HG02943 (cell line): Measurements from ENCODE around the gene PTGS2.
A peak's percentile ranks its signal among the peaks of the same experiment; 100 is the strongest.

Experiments
- ATAC-seq: cut with Tn5 transposase; IDR thresholded peaks from one replicate; pipeline ENCODE4 v1.9.1; 2021; ENCODE audit warnings: mild to moderate bottlenecking, low read depth, moderate library complexity; ENCODE audit not compliant: unreplicated experiment

Gene PTGS2

DNA sequence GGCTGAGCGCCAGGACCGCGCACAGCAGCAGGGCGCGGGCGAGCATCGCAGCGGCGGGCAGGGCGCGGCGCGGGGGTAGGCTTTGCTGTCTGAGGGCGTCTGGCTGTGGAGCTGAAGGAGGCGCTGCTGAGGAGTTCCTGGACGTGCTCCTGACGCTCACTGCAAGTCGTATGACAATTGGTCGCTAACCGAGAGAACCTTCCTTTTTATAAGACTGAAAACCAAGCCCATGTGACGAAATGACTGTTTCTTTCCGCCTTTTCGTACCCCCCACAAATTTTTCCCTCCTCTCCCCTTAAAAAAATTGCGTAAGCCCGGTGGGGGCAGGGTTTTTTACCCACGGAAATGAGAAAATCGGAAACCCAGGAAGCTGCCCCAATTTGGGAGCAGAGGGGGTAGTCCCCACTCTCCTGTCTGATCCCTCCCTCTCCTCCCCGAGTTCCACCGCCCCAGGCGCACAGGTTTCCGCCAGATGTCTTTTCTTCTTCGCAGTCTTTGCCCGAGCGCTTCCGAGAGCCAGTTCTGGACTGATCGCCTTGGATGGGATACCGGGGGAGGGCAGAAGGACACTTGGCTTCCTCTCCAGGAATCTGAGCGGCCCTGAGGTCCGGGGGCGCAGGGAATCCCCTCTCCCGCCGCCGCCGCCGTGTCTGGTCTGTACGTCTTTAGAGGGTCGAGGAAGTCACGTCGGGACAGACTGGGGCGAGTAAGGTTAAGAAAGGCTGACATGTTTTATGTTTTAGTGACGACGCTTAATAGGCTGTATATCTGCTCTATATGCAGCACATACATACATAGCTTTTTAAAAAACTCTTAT is at the start of gene PTGS2:
Gene PTGS2, minus strand, starts transcription at position 179 of the 817 bp plus-strand sequence. Its CDS starts 133 bp downstream, at position 46.
- peak; percentile 84 for ATAC-seq

DNA sequence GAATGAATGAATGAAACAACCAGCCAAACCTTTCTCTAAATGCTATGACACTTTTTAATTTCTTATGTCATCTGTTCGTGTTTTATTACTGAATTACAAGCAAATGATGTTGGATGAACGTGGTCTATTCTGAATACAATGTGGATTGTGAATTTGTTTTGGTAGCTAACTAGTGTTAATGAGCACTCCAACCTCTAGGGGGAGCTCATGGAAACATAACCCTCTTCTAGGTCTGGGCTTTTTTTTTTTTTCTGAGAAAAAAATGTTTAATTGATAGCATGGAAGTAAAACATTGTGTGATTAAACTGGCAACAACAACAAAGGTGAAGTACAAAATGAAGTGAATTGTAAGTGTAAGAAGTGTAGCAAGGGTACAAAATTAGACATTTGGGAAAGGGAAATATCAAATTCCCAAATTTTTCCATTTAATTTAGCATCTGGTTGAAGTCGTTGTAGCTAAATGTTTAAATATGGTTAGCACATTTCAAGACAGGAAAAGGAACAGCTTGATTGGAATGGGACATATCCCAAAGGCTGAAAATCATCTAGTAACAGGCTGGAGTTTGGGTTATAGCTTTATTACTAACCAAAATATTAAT is 42.6 kb upstream of the PTGS2 start:
- no peak for ATAC-seq

DNA sequence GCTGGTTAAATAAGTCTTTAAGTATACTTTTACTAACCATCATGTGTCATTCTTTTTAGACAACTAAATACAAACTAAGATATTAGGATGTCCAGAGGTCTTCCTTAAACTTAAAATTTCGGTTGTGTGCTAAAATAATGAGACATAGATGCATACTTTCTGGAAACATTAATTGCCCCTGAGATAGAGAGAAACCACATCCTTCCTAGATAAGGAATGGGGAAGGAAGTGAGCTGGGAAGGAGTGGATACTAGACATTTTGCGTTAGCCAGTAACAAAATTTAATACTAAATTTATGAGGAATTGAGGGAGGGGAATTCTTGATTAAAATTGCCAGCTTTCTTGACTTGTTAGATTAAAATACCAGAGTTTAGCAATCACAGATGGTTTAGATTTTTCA is 37.1 kb upstream of the PTGS2 start:
- ATAC-seq = no peak

DNA sequence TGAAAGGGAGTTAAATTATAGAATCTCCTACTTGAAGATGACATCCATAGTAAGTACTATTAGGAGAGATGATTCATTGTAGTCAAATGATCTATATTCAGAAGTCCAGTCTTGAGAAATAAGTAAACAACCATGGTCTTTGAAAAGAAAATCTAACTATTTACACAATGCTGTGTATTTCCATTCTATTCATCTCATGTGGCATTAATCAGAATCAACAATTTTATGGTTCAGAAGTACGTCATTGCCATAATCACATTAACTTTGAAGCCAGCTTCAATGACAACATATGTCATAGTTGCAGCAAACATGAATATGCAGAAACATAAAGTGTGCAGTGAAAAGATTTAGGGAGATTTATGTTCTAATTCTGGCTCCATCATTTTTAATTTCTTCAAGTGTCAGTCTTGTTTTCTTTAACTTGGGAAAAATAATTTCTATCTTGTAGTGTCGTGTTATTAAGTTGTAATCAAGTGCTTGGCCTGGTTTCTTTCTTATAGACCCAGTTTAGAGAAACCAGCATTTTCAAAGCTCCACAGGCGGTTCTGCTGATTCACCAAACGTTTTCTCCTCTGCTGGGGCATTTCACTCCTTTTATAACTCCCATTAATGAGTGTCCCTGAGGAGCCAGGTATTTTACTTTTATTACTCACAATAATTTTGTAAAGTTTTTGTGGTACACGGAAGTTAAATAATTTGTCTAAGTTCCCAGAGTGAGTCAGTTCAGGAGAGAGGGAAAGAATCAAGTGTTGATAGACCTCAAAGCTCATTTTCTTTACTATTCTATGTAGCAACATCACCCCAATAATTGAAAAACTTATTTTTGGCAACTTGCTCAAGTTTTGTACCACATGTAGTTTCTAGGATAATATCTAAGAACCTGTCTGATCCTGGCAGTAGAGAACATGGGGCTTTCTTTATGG is 35.9 kb upstream of the PTGS2 start:
- no peak for ATAC-seq

DNA sequence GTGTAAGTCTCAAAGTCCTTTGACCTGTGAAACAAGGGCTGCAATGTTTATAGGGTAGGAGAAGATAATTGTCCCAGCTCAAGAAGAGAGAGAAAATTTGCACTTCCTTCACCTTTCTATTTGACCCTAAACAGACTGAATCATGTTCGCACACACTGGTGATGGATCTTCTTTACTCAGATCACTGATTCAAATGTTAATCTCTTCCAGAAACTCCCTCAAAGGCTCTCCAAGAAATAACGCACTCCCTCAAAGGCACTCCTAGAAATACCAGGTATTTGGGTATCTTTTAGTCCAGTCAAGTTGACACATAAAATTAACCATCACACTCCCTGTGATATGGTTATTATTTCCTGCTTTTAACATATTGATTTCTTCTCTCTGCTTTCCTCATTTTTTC is 30.5 kb upstream of the PTGS2 start:
- no peak for ATAC-seq

DNA sequence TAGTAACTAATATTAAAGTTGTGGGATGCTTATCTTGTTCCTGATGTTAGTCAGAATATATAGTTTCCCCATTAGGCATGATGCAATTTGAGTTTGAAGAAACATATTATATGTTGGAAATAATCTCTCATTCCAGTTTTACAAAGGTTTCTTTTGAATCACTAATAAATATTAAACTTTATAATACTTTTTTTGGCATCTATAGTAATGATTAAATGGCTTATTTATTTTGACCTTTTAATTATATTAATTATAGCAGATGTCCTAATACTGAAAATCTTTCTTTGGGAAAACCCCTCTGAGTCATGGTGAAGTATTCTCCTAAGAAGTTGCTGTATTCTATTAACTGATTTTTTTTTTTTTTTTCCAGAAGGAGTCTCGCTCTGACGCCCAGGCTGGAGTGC is 28.5 kb upstream of the PTGS2 start:
- no peak for ATAC-seq

DNA sequence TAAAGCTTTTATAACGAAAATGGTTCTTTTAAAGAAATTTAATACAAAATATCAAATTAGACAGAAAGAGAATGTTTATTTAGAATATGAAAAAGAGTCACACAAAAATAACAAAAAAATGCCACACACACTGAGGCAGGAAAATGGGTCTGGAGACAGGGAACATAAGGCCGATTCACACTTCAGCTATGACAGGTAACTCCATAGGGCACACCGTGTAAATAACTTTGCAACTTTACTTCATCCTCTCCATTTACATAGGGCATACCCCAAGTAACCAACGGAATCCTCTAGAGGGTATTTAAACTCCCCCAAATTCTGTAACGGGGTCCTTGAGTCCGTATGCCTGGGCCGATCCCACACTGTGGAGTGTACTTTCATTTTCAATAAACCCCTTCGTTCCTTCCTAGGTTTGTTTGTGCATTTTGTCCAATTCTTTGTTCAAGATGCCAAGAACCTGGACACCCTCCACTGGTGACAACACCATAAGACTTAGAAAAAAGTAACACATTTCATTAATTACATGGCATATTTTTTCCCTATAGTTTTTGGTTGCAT is 23.1 kb upstream of the PTGS2 start:
- no peak for ATAC-seq

DNA sequence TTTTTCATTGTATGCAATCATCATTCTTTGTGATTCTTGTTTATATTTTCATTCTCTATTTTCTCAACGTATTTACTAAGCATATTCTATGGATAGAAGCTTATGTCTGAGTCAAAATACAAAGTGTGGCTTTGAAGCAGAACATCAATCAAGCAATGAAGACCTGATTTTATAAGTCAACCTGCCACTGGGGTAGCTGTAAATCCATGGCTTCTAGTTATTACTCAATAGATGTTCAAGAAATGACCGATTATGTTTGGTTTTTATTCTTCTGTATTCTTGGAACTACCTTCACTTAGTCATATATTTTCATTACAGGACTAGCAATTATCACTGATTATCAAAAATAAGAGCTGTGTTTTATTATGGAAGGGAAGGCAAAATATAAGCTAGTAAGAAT is 20.5 kb upstream of the PTGS2 start:
- ATAC-seq = no peak

DNA sequence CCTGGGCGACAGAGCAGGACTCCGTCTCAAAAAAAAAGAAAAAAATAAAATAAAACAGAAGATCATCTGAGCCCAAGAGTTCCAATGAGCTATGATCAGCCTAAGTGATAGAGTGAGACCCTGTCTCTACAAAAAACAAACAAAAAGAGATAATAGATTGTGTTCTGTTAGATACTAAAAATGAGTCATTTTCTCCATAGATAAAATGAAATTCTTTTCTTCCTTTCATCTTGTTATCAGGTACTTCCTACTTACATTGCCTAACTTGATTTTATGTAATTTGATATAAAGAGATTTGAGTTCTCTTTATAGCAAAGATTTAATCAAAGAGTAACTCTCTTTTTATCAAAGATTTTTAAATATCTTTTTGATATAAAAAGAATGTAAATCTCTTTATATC is 19.3 kb upstream of the PTGS2 start:
- ATAC-seq = no peak

DNA sequence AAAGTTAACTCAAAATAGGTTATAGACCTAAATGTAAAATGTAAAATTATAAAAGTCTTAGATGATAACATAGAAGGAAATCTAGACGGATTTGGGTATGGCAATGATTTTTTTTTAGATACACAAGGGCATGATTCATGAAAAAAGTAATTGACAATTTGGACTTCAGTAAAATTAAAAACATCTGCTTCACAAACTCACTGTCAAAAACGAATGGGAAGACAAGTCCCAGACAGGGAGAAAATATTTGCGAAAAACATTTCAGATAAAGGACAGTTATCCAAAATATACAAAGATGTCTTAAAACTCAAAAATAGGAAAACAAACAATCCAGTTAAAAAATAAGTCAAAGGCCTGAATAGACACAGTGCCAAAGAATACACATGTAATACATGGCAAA is 9.7 kb upstream of the PTGS2 start:
- ATAC-seq = no peak

DNA sequence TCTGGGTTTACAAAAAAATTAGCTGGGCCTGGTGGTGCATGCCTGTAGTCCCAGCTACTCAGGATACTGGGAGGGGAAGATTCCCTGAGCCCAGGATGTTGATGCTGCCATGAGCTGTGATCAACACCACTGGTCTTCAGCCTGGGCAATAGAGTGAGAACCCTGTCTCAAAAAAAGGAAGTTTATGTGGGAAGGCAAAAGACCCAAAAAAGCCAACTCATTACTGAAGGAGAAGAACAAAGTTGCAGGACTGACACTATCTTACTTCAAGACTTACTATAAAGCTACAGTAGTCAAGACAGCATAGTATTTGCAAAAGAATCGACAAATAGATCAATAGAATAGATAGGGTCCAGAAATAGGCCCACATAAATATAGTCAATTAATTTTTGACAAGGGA is 9.2 kb upstream of the PTGS2 start:
- ATAC-seq = no peak

DNA sequence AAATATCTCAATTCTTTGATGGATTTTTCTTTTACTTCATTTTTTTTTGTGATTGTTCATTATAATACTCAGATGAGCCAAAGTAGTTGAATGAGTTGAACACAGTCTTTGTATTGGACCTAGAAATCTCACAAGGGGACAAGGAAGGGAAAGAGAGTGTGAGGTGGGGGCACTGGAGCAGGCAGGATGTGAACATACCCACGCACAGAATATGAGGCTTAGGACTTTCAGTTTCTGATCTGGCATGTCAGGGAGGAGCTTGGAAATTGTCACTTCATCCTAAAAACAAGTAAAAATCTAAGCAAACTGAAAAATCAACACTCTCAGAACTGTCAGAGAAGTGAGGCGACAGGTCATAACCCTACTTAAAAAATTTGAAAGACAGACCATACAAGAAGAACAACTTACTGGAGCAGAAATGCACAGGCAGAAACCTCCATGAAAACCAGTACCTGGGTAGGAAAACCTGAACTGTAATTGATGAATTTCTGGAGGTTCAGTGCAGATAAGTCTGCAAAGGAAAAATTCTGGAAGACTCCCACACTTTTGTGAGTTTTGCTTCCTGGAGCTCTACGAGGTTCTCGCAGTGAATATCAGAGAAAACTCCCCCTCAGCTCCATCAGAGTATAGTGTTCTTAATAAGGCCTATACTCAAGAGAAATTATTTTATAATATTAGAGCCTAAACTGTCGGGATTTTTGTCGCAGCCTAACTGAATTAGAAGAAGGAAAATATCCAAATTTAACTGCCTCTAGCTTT is 3.6 kb upstream of the PTGS2 start:
- no peak for ATAC-seq

DNA sequence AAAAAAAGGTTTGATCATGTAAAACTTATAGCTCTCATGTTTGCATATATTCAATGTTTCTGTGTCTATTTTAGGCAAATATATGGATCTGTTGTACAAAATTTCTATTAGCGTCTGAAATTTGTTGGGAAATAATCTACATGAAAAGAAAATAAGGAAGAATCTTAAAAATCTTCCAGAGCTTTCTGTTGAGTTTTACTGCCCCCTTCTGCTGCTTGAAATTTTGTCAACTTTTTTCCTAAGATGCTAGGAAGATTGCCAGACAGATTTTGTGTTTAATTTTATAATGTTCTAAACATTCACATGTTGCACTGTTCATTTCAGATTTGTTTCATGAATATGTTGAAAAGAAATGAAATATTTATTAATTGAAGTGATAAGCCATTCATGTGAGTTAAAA is 2.5 kb upstream of the PTGS2 start:
- ATAC-seq = no peak

DNA sequence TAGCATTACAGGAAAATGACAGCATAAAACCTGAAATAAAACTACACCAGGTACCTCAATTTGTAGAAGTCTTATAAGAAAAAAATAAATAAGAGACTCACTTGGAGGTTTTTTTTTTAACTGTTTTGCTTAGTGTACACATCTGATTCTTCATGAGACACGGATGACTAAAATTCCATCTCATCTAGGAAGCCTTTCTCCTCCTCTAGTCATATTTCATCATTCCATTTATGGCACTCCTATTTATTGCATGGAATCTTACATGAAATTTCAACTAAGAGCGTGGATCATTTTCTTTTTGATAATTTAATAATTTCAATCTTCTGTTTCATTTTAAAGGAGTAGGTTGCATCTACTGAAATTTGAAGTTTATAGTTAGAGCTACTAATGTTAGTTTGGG is 1.6 kb upstream of the PTGS2 start:
- ATAC-seq = no peak

DNA sequence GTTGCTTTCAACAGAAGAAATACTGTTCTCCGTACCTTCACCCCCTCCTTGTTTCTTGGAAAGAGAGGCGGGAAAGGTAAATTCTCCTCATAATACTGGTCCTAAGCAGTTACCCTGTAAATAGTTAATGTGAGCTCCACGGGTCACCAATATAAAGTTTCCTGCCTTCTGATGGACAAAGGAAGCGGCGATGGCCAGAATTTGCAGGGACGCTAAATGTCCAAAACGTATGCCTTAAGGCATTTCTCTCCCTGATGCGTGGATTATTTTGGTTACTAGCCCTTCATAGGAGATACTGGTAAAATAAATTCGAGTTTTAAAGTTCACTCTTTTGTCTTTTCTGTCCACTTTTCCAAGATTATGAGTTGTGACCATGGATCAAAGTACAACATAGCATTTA is 898 bp upstream of the PTGS2 start:
- ATAC-seq = no peak

DNA sequence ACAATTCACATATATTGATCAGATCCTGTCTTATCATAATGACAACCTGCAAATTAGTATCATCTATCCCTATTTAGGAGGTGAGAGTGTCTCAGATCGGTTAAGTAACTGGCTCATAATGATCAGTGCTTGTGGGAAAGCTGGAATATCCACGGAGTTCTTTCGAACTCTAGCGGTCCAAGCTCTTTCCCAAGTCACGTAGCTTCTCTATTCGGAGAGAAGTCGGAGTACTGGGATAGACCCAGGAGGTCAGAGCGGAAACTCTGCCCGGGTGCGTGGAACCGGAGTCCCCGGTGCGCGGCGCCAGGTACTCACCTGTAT is 339 bp downstream of the PTGS2 start:
- ATAC-seq = no peak

DNA sequence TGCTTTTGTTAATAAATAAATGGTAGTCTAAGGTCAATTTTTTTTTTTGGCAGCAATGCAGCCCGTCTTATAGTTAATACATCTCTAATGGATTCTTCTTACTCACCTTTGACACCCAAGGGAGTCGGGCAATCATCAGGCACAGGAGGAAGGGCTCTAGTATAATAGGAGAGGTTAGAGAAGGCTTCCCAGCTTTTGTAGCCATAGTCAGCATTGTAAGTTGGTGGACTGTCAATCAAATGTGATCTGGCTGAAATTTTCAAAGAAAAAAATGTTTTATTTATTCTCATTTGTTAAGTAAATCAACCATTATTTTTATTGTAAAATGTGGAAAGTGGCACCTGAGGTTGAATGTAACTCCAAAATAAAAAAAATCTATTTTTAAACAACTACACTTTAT is 2.1 kb downstream of the PTGS2 start:
- ATAC-seq = no peak

DNA sequence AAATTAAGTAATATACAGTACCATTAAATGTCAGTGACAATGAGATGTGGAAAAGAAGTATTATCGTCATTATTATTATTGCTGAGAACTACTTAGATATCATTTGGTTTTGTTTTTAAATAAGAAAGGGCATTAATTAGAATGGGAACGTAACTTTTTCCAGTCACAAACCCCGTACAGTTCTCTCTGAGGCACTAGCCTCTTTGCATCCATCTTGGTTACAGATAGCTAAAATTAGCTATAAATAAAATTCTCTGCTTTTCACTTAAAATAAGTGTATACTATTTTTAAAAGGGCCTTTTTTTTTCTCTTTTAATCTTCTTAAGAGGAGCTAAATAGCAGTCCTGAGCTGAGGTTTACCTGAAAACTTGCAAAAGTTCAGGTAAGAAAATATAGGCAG is 7.6 kb downstream of the PTGS2 start:
- no peak for ATAC-seq

DNA sequence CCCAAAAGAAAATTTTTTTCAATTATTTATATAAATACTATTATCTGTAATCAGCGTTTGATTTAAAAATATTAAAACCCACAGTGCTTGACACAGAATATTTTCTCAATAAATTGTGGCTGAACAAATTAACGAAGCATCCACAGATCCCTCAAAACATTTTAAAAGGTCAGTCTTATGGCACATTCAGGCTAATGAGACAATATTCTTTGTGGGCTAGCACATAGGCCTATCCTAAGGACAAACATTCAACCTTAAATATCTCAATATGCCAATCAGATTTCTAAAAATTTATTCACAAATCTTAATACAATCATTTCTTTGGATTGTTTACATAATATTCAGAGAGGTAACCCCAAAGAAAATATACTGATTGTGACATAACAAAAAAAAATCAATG is 8.1 kb downstream of the PTGS2 start:
- ATAC-seq = no peak

DNA sequence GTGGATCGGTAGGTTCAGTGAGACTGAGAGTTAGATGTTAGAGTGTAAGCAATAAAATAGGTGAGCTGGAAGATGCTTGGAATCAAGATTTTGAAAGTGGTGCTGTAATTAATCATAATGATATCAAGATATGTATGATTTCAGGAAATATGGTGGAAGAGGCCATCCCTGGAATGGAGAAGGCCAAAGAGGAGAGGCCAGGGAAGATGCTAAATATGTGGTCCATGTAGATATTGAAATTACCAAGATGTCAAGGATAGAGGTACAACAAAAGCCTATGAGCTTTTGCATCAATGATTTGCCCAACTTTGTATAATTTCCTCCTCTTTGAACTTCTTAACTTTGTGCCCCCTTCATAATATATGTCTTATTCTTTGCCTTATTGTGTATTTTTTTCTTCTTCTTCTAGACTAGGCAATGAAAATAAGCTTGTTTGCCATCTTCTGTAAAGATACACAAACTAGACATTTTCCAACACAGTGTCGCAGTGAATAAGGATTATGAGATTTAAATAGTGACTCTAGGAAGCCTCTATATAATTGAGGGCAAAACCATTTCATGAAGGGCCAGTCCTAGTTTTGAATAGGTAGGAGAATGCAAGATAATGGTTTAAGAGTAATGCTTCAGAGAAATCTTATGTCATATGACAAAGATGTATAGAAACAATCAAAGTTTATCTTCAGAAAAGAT is 8.9 kb downstream of the PTGS2 start:
- ATAC-seq = no peak
